GM23338 (cell line): Measurements from ENCODE around the gene BCL11B. TPM values are rescaled to one million over a fixed set of nuclear protein-coding genes. Genes with fewer than 3 reads are reported as not detected.
A peak's percentile ranks its signal among the peaks of the same experiment; 100 is the strongest.

Experiments used
- ATAC-seq: fragments of 200-7000 bp; cut with Tn5 transposase; 3 replicates; pipeline ENCODE4 v1.9.1; 2020
- DNase-seq: peaks from one replicate; pipeline ENCODE4 v3.0.0-alpha.2; 2015; ENCODE audit warnings: low spot score
- H2AFZ ChIP-seq: fragments of 200-600 bp; sonication (generic); 2 replicates; pipeline ENCODE4 v1.8.0; 2016; ENCODE audit warnings: antibody characterized with exemption, mild to moderate bottlenecking, moderate library complexity
- H3F3A ChIP-seq: fragments of 200-600 bp; sonication (generic); replicated peaks from 2 replicates; pipeline ENCODE4 v1.8.0; 2017; ENCODE audit warnings: antibody characterized with exemption, mixed run types, low read depth
- H3K27ac ChIP-seq: fragments of 200-600 bp; sonication (generic); 2 replicates; pipeline ENCODE4 v1.6.1; 2016; ENCODE audit warnings: low read depth
- H3K27me3 ChIP-seq: fragments of 200-600 bp; sonication (generic); 2 replicates; pipeline ENCODE4 v1.8.0; 2016; ENCODE audit warnings: mild to moderate bottlenecking, mixed run types, moderate library complexity; ENCODE audit not compliant: insufficient read depth
- H3K36me3 ChIP-seq: fragments of 200-600 bp; sonication (generic); 2 replicates; pipeline ENCODE4 v1.8.0; 2016; ENCODE audit warnings: mild to moderate bottlenecking; ENCODE audit not compliant: insufficient read depth
- H3K4me1 ChIP-seq: fragments of 200-600 bp; sonication (generic); 2 replicates; pipeline ENCODE4 v1.8.0; 2016; ENCODE audit warnings: mild to moderate bottlenecking, moderate library complexity; ENCODE audit not compliant: insufficient read depth
- H3K4me2 ChIP-seq: fragments of 200-600 bp; sonication (generic); 2 replicates; pipeline ENCODE4 v1.7.1; 2017; ENCODE audit warnings: mixed run types
- H3K4me3 ChIP-seq: fragments of 200-600 bp; sonication (generic); 2 replicates; pipeline ENCODE4 v1.6.1; 2016; ENCODE audit warnings: mixed run types
- H3K79me2 ChIP-seq: fragments of 200-600 bp; sonication (generic); replicated peaks from 2 replicates; pipeline ENCODE4 v1.8.0; 2017; ENCODE audit warnings: mild to moderate bottlenecking; ENCODE audit not compliant: insufficient read depth
- H3K9me2 ChIP-seq: fragments of 200-600 bp; sonication (generic); 2 replicates; pipeline ENCODE4 v1.8.0; 2017; ENCODE audit not compliant: insufficient read depth
- H4K20me1 ChIP-seq: fragments of 200-600 bp; sonication (generic); replicated peaks from 2 replicates; pipeline ENCODE4 v1.8.0; 2017; ENCODE audit warnings: mild to moderate bottlenecking; ENCODE audit not compliant: insufficient read depth
- H3K27ac Mint-ChIP-seq: 2 replicates; pipeline ENCODE4 v1.8.0; 2020; ENCODE audit warnings: inconsistent platforms, mild to moderate bottlenecking, moderate library complexity, mixed read lengths
- H3K27me3 Mint-ChIP-seq: 3 replicates; pipeline ENCODE4 v1.8.0; 2022; ENCODE audit warnings: low read depth, mild to moderate bottlenecking, moderate library complexity, mixed read lengths, inconsistent platforms; ENCODE audit not compliant: insufficient read depth, poor library complexity
- H3K36me3 Mint-ChIP-seq: 3 replicates; pipeline ENCODE4 v1.8.0; 2021; ENCODE audit warnings: low read depth, mild to moderate bottlenecking, inconsistent platforms, moderate library complexity, mixed read lengths
- H3K4me1 Mint-ChIP-seq: 3 replicates; pipeline ENCODE4 v1.8.0; 2020; ENCODE audit warnings: mild to moderate bottlenecking, inconsistent platforms, mixed read lengths
- H3K4me3 Mint-ChIP-seq: 3 replicates; pipeline ENCODE4 v1.8.0; 2021; ENCODE audit warnings: moderate library complexity, mild to moderate bottlenecking, inconsistent platforms, mixed read lengths
- H3K9me3 Mint-ChIP-seq: 3 replicates; pipeline ENCODE4 v1.8.0; 2020; ENCODE audit warnings: moderate library complexity, mild to moderate bottlenecking, inconsistent platforms, mixed read lengths
- CREB1 ChIP-seq: fragments of 250-450 bp; sonication (Bioruptor Pico); IDR thresholded peaks from 2 replicates; pipeline ENCODE4 v1.5.0; 2020; ENCODE audit warnings: low read depth, mild to moderate bottlenecking, moderate library complexity
- CTCF ChIP-seq, 2 experiments: fragments of 200-600 bp in 1 of 2; sonication (generic) in 1 of 2; conservative IDR thresholded peaks; 2 replicates each; pipeline versions ENCODE4 v1.5.1 to v1.6.1; 2016 to 2017; ENCODE audit warnings: antibody characterized with exemption in 2 of 2, low read depth in 2 of 2, mild to moderate bottlenecking in 2 of 2, moderate library complexity in 1 of 2
- EZH2 ChIP-seq: fragments of 200-600 bp; sonication (generic); IDR thresholded peaks from one replicate; pipeline ENCODE4 v1.8.0; 2017; ENCODE audit warnings: antibody characterized with exemption, mild to moderate bottlenecking, low read depth; ENCODE audit not compliant: unreplicated experiment
- JUNB ChIP-seq: IDR thresholded peaks from one replicate; pipeline ENCODE4 v1.6.1; 2016; ENCODE audit warnings: antibody characterized with exemption; ENCODE audit not compliant: unreplicated experiment
- NANOG ChIP-seq: IDR thresholded peaks from 2 replicates; pipeline ENCODE4 v1.6.1; 2016; ENCODE audit warnings: antibody characterized with exemption, borderline replicate concordance
- POLR2AphosphoS5 ChIP-seq: IDR thresholded peaks from 2 replicates; pipeline ENCODE4 v1.6.1; 2016; ENCODE audit warnings: antibody characterized with exemption, low read depth
- REST ChIP-seq: IDR thresholded peaks from one replicate; pipeline ENCODE4 v1.6.1; 2018; ENCODE audit warnings: antibody characterized with exemption; ENCODE audit not compliant: unreplicated experiment
- STAT1 ChIP-seq: IDR thresholded peaks from one replicate; pipeline ENCODE4 v1.6.1; 2016; ENCODE audit warnings: antibody characterized with exemption; ENCODE audit not compliant: unreplicated experiment
- ZNF114 ChIP-seq: fragments of 250-450 bp; sonication (Bioruptor Pico); IDR thresholded peaks from 2 replicates; pipeline ENCODE4 v1.5.0; 2020; ENCODE audit warnings: mild to moderate bottlenecking, moderate library complexity
- ZNF331 ChIP-seq: fragments of 250-450 bp; sonication (Bioruptor Pico); IDR thresholded peaks from 2 replicates; pipeline ENCODE4 v1.5.0; 2020; ENCODE audit warnings: low read depth, mild to moderate bottlenecking, moderate library complexity
- ZNF462 ChIP-seq: fragments of 250-450 bp; sonication (Bioruptor Pico); IDR thresholded peaks from 2 replicates; pipeline ENCODE4 v1.5.0; 2020; ENCODE audit warnings: mild to moderate bottlenecking, moderate library complexity
- polyA plus RNA-seq: library from polyadenylated mRNA; unstranded; fragments of >200 nt; fragmentation: Nextera tagmentation; extraction: Ambion mirVana; gene quantifications from 2 replicates; pipeline ENCODE4 v1.2.1, GENCODE V29; 2016
- total RNA-seq: library from RNA; depleted of rRNA; stranded (reverse); fragments of >200 nt; shearing (Covaris generic); gene quantifications from 2 replicates; pipeline ENCODE4 v1.2.3, GENCODE V29; 2014

The BCL11B gene
- total and polyA plus RNA-seq, 2 experiments from 2014 or later: 2.4 to 6.7 TPM

GRCh38 chr14:99208318-99208717, 63.7 kb downstream of the BCL11B start:
- Mint-ChIP-seq H3K27ac (peak overlapping the region; percentile 78), H3K36me3 (no peaks in the 10 kb centered on the region; the same call in 2 of the 3 replicates), H3K9me3 (peaks cover 2% of the 10 kb centered on the region; the same call in 1 of the 3 replicates), H3K27me3 (peaks cover 9% of the 10 kb centered on the region), H3K4me3 (no peak overlapping the region), H3K4me1 (peaks cover 15% of the 10 kb centered on the region)
- no peak for ATAC-seq
- Histone ChIP-seq H2AFZ (no peak overlapping the region), H3F3A (no peaks in the 10 kb centered on the region), H3K27me3 (no peaks in the 10 kb centered on the region), H3K4me1 (no peaks in the 10 kb centered on the region), H3K79me2 (peaks cover 74% of the 10 kb centered on the region), H3K4me2 (no peak overlapping the region), H3K27ac (no peak overlapping the region), H3K9me2 (no peaks in the 10 kb centered on the region), H3K36me3 (no peaks in the 10 kb centered on the region), H4K20me1 (no peaks in the 10 kb centered on the region; the same call in 1 of the 2 replicates), H3K4me3 (no peak overlapping the region)
- DNase-seq: no peak
- TF ChIP-seq ZNF114 (CRISPR knock-in tag) (no peak), EZH2 (no peak), STAT1 (no peak), CTCF (conservative IDR thresholded peaks at IDR 0.05; ENCODE audit: low read depth in 2 of 2) (no peak), POLR2AphosphoS5 (no peak), NANOG (no peak), REST (no peak), CREB1 (CRISPR knock-in tag) (no peak), ZNF331 (CRISPR knock-in tag) (no peak), JUNB (no peak), ZNF462 (CRISPR knock-in tag) (no peak)
